DMS 273 (cell line): ENCODE measurements around the gene ZNF582.

ENCODE experiments used
- DNase-seq: peaks from one replicate; lab custom pipeline; 2025; ENCODE audit not compliant: unreplicated experiment; lab: John Stamatoyannopoulos, UW

Gene ZNF582

GRCh38 chr19:56393119-56394012 is at the start of gene ZNF582:
ZNF582 (minus strand) TSS chr19:56393534; CDS start chr19:56391752, 1,782 bp downstream.
- peak; percentile 97 for DNase-seq

DNA sequence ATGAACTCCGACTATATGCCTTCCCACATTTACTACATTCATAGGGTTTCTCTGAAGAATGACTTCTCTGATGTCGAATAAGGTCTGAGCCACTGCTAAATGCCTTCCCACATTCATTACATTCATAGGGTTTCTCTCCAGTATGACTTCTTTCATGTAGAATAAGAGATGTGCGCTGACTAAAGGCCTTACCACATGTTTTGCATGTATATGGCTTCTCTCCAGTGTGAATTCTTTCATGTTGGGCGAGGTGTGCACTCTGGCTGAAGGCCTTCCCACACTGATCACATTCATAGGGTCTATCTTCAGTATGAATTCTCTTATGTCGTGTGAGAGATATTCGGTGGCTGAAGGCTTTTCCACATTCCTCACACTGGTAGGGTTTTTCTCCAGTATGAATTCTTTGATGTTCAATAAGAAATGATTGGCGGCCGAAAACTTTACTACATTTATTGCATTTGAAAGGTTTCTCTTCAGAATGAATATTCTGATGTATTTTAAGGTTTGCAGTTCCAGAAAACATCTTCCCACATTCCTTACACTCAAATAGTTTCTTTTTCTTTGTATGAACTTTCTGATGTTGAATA is 48.0 kb upstream of the ZNF582 start:
- no peak for DNase-seq

DNA sequence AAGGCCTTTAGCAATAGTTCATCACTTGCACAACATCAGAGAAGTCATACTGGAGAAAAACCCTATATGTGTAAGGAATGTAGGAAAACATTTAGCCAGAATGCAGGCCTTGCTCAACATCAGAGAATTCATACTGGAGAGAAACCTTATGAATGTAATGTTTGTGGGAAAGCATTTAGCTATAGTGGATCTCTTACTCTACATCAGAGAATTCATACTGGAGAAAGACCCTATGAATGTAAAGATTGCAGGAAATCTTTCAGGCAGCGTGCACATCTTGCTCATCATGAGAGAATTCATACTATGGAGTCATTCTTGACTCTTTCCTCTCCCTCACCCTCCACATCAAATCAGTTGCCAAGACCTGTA is 30.6 kb upstream of the ZNF582 start:
- DNase-seq, result no peak

DNA sequence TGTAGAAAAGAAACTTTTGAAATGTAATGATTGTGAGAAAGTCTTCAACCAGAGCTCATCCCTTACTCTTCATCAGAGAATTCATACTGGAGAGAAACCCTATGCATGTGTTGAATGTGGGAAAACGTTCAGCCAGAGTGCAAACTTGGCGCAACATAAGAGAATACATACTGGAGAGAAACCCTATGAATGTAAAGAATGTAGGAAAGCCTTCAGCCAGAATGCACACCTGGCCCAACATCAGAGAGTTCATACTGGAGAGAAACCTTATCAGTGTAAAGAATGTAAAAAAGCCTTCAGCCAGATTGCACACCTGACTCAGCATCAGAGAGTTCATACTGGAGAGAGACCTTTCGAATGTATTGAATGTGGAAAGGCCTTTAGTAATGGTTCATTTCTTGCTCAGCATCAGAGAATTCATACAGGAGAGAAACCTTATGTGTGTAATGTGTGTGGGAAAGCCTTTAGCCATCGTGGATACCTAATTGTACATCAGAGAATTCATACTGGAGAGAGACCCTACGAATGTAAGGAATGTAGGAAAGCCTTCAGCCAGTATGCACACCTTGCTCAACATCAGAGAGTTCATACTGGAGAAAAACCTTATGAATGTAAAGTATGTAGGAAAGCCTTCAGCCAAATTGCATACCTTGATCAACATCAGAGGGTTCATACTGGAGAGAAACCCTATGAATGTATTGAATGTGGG is 30.1 kb upstream of the ZNF582 start:
- no peak for DNase-seq

GRCh38 chr19:56405062-56405461 is 11.7 kb upstream of the ZNF582 start:
- no peak for DNase-seq

DNA sequence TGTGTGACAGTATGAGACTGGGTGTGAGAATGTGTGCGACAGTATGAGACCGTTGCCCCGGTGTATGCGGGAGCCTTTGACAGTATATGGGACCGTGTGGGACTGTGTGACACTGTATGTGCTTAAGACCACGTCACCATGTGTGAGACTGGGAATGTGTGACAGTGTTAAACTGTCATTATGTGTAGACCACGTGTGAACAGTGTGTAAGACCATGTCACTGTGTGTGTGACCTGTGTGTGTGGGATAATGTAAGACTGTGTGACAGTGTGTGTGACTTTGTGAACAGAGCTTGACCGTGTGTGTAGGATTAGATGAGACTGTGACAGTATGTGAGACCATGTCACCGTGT is 11.3 kb upstream of the ZNF582 start:
- DNase-seq, result no peak

- peak; percentile 96 for DNase-seq
Measured at GRCh38 chr19:56403764-56404704, 10.7 kb upstream of the ZNF582 start, which contains the start of gene ZNF583. ZNF583 (plus strand) TSS chr19:56404332; CDS start chr19:56407115, 2,783 bp downstream.

DNA sequence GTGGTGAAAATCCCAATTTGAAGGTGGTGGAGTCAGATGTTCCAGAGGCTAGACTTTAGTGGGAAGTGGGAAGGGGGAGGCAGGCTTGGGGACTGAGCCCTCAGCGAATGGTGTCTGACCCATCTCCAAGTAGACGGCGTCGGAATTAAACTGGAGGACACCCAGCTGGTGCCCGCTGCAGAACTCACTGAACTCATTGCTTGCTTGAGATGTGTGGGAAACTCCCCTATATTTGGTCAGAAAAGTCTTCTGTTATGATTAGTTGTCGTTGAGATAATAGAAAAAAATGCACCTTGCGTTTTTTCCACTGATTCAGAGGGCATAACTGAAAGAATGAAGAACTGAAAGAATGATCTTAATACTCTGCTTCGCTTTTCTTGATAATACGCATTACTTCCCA is 9.9 kb upstream of the ZNF582 start:
- DNase-seq, result no peak

- peak; percentile 7 for DNase-seq
Measured at GRCh38 chr19:56400485-56400884, 7.2 kb upstream of the ZNF582 start.

- no peak for DNase-seq
Measured at GRCh38 chr19:56398809-56399208, 5.5 kb upstream of the ZNF582 start.

DNA sequence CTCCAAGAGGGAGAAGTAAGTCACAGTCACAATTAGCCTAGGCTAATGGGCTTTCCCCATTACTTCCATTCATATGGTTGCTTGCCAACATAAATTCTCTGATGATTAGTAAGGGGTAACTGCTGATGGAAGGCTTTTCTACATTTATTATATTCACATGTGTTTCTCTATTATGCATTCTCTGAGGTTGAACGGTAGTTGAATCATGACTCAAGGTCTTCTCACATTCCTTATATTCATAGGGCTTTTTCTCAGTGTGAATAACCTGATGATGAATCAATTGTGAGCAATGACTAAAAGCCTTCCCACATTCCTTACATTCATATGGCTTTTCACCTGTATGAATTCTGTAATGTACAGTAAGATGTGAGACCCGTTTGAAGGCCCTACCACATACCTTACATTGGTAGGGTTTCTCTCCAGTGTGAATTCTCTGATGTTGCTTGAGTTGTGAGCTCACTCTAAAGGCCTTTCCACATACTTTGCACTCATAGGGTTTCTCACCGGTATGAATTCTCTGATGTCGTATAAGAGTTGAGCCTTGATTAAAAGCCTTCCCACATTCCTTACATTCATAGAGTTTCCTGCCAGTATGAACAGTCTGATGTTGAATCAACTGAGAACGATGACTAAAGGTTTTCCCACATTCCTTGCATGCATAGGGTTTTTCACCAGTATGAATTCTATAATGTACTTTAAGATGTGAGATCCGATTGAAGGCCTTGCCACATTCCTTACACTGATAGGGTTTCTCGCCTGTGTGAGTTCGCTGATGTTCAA is 9.3 kb downstream of the ZNF582 start:
- no peak for DNase-seq

- DNase-seq, result no peak
Measured at GRCh38 chr19:56377105-56377924, 16.0 kb downstream of the ZNF582 start.

- no peak for DNase-seq
Measured at GRCh38 chr19:56372281-56372680, 21.1 kb downstream of the ZNF582 start.

DNA sequence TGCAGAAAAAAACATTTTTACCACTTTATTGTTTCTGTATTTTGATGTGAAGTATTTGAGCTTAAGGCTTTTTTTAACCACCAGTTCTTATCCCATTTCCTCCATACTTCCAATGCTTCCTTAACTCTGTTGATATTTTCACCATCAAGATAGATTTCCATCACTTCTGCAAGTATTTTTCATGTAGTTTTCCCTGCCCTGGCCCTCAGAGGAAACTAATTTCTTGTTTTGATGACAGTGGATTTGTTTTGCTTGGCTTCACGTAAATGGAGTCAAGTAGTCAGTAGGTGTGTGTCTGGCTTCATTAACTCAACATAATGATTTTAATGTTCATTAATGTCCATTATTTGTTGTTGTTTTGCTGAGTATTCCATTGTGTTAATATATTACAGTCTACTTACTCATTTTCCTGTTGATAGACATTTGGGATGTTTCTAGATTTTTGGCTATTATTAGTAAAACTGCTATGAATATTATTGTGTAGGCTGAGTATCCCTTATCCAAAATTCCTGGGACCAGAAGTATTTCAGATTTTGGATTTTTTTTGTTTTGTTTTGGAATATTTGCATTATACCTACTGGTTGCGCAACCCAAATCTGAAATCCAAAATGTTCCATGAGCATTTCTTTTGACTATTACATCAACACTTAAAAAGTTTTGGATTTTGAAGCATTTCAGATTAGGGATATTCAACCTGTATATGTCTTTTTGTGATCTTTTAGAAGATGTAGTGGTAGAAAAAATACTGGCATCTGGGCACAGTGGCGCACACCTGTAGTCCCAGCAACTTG is 23.3 kb downstream of the ZNF582 start:
- DNase-seq, result no peak

GRCh38 chr19:56367829-56368711 is 25.3 kb downstream of the ZNF582 start:
- peak; percentile 95 for DNase-seq

DNA sequence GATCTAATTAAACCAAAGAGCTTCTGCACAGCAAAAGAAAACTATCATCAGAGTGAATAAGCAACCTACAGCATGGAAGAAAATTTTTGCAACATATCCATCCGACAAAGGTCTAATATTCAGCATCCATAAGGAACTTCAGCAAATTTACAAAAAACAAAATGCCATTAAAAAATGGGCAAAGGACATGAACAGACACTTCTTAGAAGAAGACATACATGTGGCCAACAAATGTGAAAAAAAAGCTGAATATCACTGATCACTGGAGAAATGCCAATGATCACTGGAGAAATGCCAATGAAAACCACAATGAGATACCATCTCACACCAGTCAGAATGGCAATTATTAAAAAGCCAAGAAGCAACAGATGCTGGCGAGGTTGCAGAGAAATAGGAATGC is 32.5 kb downstream of the ZNF582 start:
- DNase-seq, result peak; percentile 5

DNA sequence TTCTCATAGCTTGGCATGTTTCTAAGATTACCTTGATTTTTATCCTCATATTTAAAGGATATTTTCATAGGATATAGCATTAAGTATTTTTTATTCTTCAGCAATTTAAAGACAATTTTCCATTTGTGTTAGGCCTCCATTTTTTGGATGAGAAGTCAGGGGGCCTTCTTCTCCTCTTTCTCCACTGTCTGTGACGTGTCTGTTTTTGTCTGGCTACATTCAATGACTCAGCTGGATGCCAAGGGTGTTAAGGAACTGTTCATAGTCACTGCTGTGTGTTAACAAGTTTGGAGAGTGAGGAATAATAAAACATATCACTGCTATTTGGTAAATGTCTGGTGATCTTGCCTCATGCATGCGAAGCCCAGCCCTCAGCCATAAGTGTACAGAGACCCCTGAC is 36.4 kb downstream of the ZNF582 start:
- DNase-seq, result no peak
